SH-SY5Y (cell line): ENCODE measurements around the gene ENDOU.

ENCODE experiments used
- GATA2 ChIP-seq: IDR thresholded peaks from 2 replicates; pipeline ENCODE4 v1.6.1; 2011; ENCODE audit warnings: mild to moderate bottlenecking, low read depth, low read length
- GATA3 ChIP-seq: IDR thresholded peaks from 2 replicates; pipeline ENCODE4 v1.6.1; 2011; ENCODE audit warnings: low read depth, mild to moderate bottlenecking, low read length, moderate library complexity

The ENDOU gene

GRCh38 chr12:47725091-47725772 is at the start of gene ENDOU:
Gene ENDOU (minus strand): TSS chr12:47725490. CDS start chr12:47725413, 77 bp downstream.
- TF ChIP-seq GATA2 (no peak), GATA3 (no peak)

- no peak for TF ChIP-seq GATA3
- no peak for TF ChIP-seq GATA2
Observed at GRCh38 chr12:47774663-47775062, 49.4 kb upstream of the ENDOU start.

GRCh38 chr12:47773858-47774580 is 48.7 kb upstream of the ENDOU start:
- no peak for TF ChIP-seq GATA2
- TF ChIP-seq GATA3 = no peak

- no peak for TF ChIP-seq GATA2
- no peak for TF ChIP-seq GATA3
Observed at GRCh38 chr12:47773062-47773857, 48.0 kb upstream of the ENDOU start, which contains the start of gene SLC48A1. Gene SLC48A1 (plus strand): TSS chr12:47773238. CDS start chr12:47773305, 67 bp downstream.

GRCh38 chr12:47772738-47773061 is 47.4 kb upstream of the ENDOU start:
- TF ChIP-seq GATA2 = no peak
- TF ChIP-seq GATA3 = no peak

GRCh38 chr12:47772094-47772660 is 46.9 kb upstream of the ENDOU start:
- TF ChIP-seq GATA2 (no peak), GATA3 (no peak)

- TF ChIP-seq GATA2 (no peak), GATA3 (no peak)
Observed at GRCh38 chr12:47771304-47771703, 46.0 kb upstream of the ENDOU start.

GRCh38 chr12:47770086-47770726 is 44.9 kb upstream of the ENDOU start:
- TF ChIP-seq GATA2 (no peak), GATA3 (no peak)

GRCh38 chr12:47769234-47770085 is 44.2 kb upstream of the ENDOU start:
- no peak for TF ChIP-seq GATA2
- TF ChIP-seq GATA3 = no peak

- TF ChIP-seq GATA3 (no peak), GATA2 (no peak)
Observed at GRCh38 chr12:47768323-47768811, 43.1 kb upstream of the ENDOU start.

- TF ChIP-seq GATA2 (no peak), GATA3 (no peak)
Observed at GRCh38 chr12:47767216-47767724, 42.0 kb upstream of the ENDOU start.

GRCh38 chr12:47766502-47767215 is 41.4 kb upstream of the ENDOU start:
- TF ChIP-seq GATA3 (no peak), GATA2 (no peak)
